DMS114 treated with DMSO at 0.1 percent for 48 hours (cell line): ENCODE measurements around the gene ROCK1.

Experiments
- DNase-seq: peaks from one replicate; lab custom pipeline; 2025; ENCODE audit not compliant: unreplicated experiment; lab: John Stamatoyannopoulos, UW

The ROCK1 gene

DNA sequence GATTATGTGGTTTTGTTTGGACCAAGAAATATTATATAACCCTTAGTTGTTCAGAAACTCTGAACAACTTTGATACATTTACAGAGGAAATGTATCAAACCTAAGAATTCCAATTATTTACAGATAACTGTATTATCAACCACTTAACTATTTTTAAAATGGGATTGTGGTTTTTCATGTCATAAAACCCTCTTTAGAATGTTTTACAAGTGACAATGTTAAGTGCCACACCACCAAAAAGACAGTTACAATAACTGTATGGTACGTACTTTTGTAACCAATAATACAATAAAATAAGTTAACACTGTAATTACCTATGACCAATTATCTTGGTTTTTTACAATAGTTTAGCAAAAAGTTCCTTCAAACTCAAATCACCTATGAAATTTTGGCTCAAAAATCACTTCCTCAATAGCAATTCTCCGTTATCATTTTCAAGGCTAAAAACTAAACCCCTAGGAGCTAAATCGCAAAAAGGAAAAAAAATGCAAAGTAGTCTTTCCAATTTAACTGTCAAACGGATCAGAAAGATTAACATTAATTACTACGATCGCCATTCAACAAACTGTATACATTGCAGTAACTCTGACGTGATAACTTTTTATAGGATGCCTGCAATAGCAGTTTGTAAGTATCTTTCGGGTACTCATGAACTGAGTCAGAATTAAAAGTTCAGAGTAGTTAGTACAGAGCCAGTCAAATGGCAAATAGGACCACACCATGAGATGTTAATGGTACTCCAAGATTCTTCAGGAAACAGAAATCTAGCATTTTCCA lies 1.5 kb downstream of the ROCK1 start:
- DNase-seq = no peak

DNA sequence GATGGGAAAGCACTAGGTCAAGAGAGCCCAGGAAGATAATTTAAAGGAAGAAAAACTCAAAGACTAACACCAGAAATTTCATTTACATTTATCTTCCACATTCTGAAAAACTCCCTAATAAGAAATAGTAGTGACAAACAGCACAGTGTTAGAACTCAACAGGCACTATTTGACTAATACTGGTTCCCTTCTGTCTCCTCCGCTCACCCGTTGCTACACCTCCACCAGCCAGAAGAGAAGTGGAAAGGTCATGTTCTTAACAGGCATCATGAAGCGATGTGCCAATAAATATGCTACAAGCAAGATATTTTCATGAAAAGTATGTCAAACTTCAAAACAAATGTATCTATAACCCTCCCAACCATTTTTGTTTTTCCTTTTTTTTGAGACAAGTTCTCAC lies 5.7 kb downstream of the ROCK1 start:
- DNase-seq = no peak

DNA sequence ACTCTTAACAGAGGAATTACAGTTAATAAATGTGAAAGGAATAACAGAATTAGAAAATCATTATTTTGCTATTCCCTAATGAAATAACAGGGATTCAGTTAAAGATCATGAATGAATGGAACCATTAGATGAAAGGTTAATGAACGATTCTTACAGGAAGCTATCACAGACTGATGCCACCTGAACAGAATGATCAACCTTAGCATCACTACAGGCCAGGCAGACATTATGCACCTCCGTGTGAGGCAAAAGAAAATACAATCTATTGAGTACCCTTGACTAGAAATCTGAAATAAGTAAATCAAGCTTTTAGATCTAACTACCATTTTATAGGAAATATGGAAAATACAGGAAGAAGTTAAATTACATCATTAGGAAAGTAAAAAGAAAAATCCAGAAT lies 10.4 kb downstream of the ROCK1 start:
- no peak for DNase-seq

DNA sequence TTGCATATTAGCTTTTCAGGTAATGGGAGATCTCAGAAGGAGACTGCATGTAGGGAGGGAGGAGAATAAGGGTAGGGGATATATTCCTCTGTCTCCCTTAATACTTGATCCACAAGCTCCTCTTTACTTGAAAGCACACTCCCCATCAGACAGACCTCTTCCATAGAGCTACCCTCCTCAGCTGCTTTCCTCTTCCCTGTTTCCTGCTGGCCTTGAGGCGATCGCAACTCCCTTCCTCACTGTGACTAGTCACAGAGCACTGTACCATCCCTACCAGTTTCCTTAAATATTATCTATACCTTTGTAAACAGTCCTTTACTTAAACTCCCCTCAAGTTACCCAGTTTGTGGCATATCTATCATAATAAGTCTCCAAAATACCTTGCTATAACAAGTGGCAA lies 10.9 kb downstream of the ROCK1 start:
- DNase-seq = no peak

DNA sequence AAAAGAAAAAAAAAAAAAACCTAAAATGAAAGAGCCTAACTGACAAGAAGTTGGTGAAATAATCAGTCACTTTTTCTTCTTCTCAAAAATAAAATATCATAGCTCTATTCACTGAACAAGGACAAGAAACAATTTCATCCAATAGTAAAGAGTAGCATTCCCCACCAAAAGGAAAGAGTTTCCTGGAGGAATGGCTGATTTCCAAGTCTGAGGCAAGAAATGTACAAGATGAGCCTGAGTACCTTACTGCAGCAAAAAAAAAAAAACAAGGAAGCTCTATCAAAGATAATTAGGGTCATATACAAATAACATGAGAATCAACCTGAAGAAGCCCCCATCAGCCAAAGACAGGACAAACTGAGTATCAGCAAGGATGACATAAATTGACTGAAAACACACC lies 11.5 kb downstream of the ROCK1 start:
- DNase-seq = no peak

DNA sequence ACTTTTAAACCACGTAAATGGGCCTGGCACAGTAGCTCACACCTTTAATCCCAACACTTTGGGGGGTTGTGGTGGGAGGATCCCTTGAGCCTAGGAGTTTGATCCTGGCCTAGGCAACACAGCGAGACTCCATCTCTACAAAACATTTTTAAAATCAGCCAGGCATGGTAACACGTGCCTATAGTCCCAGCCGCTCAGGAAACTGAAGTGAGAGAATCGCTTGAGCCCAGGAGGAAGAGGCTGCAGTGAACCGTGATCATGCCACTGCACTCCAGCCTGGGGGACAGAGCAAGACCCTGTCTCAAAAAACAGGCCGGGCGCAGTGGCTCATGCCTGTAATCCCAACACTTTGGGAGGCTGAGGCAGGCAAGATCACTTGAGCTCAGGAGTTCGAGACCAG lies 12.2 kb downstream of the ROCK1 start:
- no peak for DNase-seq

DNA sequence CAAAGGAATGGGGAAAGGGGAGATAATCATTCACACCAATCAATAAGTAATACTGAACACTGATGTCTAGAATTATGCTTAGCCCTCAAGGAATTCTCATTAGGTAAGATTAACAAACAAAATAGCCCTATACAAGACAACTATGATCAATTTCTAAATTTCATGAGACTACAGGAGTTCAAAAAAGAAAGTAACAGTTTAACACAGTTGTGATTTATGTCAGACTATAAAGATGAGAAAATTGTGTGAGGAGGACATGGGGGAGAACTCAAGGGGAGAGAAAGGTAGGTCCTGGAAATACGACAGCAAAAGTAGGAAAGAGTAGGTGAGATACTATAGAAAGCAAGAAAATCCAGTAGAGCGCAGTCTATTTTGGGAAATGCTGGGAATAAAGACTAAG lies 14.9 kb downstream of the ROCK1 start:
- no peak for DNase-seq

DNA sequence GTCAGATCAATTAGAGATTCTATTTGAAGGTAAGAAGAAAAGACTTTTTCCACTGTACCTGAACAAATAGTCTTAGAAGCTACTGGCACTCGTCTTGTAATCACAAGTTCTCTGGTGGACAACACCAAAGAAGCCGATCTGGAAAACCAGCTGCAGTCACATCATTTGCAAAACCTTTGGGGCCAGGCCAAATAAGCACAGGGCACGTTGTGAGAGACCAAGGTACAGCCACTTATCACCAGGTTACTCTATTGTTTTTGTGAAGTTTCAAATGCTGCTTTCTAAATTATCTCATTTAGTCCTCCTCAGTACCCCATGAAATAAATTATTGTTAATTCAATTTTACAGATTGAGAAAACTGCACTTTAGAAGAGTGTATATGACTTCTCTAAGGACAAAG lies 18.5 kb downstream of the ROCK1 start:
- no peak for DNase-seq

DNA sequence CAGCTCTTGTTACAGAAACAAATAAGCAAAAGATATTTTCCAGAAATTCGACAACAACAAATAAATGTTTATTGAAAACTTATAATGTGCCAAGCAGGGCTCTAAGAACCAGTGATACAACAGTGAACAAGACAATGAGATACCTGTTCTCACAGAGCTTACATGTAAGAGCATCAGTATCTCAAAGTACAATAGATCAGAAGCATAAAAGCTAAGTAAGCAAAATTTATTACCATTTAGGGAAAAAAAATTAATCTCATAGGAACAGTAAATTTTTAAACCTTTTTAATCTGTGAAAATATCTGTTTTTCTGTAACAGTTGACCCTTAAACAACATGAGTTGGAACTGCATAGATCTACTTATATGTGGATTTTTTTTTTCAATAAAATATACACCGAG lies 20.9 kb downstream of the ROCK1 start:
- no peak for DNase-seq

DNA sequence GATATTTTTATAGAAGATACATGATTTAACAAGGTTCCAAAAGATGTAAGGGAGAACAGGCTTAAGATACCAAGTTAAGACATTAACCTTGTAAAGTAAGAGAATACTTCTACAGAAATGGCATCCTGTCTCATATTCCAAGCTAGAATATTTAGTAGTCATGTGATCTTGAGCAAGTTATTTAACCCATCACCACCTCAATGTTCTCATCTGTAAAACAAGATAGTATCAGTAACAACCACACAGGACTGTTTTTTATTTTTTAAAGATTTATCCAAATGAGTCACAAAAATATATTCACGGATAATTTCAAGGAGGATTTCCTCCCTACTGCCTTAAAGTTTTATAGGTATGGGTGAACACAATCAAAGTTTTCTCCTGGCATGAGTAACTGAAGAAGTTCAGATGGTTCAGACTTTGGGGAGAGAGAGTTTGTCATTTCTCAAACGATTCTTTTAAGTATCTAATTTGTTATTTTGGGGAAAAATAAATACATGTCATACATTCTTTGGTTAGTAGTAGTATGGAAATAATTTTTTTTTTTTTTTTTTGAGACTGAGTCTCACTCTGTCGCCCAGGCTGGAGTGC lies 25.9 kb downstream of the ROCK1 start:
- DNase-seq = no peak

DNA sequence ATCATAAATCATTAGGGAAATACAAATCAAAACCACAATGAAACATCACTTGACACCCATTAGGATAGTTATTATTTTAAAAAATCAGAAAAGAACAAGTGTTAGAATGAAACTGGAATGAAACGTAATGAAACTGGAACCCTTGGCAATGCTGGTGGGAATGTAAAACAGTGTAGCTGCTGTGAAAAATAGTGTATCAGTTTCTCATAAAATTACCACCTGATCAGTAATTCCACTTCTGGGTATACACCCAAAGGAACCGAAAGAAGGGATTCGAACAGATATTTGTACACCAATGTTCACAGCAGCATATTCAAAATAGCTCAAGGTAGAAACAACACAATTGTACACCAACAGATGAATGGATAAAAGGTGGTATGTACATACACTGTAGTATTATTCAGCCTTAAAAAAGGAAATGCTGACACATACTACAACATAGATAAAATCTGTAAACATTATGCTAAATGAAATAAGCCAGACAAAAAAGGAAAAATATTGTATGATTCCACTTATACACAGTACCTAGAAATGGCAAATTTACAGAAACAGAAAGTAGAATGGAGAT lies 27.0 kb downstream of the ROCK1 start:
- no peak for DNase-seq

DNA sequence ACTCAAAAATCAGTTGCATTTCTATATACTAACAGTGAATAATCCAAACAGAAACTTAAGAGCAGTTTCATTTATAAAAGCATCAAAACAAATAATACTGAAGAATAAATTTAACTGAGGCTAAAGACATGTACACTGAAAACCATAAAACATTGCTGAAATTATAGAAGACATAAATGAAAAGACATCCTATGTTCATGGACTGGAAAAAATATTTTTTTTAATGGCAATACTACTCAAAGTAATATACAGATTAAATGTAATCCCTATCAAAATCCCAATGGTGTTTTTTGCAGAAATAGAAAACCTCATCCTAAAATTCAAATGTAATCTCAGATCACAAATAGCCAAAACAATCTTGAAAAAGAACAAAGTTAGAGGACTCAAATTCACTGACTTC lies 28.6 kb downstream of the ROCK1 start:
- no peak for DNase-seq

DNA sequence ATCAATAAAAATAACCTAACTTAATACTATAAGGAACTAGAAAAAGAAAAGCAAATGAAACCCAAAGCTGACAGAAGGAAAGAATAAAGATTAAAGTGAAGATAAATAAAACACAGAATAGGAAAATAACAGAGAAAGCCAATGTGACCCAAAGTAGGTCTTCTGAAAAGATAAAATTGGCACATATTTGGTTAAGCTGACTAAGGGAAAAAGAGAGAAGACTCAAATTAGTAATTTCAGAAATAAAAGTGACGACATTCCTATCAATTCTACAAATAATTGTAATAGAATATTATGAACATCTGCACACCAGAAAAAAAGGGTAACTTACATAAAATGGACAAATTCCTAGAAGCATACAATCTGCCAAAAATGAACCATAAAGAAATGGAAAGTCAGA lies 30.2 kb downstream of the ROCK1 start:
- no peak for DNase-seq

DNA sequence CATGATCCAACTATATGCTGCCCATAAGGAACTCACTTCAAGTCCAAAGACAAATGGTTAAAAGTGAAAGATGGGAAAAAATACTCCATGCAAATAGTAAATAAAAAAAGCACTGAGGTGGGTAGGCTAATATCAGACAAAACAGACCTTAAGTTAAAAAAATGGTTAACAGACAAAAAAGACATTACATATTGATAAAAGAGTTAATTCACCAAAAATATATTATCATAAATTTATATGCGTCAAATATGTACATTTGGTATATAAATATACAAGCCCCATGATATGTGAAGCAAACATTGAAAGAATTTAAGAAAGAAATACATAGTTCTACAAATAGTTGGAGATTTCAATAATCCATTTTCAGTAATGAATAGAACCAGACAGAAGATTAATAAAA lies 31.0 kb downstream of the ROCK1 start:
- no peak for DNase-seq

DNA sequence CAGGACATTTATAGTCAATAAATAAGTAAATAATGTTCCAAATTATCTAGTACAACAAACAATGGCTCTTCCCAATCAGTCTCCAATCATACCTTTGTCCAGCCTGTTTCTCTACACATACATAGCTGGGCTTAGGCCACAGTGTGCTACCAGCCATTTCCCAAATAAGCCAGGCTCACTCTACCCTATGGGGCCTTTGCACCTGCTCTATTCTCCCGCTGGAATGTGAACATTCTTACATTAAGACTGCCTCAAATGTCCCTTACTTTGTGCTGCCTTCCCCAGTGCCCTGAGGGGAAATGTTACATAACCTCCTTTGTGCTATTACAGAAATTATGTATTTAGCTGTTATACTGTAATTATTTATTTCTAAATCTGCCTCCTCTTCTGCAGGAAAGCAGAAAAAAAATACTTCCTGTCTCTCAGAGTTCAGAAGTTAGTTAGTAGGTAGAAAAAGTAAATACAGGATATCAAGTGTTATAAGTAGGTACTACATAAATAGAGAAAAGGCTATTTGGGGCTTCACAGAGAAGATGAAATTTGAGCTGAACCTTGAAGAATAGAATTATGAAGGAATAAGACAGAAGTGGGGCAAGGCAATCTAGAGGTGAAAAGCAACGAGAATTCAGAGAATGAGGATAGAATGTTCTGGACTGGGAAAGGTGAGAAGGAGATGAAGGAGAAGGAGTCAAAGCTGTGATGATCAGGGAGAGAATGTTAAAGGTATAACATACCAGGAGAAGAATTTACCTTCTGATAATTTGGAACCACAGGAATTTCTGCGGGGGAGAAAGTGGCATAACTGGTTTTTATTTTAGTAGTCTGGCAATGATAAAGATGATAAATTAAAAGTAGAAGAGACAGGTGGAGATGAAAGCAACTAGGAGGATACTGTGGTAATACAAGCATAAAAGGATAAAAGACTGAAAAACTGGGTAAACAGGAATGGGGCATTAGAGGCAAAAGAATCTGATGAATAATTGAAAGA lies 37.0 kb downstream of the ROCK1 start:
- no peak for DNase-seq

DNA sequence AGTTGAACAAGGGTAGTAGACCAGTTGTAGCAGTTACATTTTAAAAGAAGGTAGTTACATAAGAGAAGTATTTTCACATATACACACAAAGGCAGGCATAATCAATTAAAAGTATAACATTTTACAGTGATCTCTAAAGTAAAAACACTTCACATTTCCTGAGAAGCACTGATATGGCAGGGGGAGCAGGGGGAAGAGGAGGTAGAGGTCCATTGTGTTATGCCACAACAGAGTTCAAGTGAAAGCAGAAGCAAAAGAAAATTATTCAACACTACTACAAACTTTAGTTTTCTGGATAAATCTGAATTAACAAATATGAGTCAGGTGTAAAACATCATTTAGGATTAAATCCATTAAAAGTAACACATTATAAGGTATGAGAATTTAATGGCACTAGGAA lies 38.4 kb downstream of the ROCK1 start:
- DNase-seq = no peak

DNA sequence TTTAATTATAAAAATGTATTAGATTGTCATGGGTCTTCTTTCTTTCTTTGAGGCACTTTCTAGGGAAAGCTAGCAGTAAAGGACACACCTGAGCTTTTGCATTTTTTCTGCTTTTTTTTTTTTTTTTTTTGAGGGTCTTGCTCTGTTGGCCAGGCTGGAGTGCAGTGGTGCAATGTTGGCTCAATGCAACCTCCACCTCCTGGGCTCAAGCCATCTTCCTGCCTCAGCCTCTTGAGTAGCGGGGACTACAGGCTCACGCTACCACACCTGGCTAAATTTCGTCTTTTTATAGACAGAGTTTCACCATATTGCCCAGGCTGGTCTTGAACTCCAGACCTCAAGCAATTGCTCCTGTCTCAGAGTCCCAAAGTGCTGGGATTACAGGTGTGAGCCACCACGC lies 40.5 kb downstream of the ROCK1 start:
- DNase-seq = no peak

DNA sequence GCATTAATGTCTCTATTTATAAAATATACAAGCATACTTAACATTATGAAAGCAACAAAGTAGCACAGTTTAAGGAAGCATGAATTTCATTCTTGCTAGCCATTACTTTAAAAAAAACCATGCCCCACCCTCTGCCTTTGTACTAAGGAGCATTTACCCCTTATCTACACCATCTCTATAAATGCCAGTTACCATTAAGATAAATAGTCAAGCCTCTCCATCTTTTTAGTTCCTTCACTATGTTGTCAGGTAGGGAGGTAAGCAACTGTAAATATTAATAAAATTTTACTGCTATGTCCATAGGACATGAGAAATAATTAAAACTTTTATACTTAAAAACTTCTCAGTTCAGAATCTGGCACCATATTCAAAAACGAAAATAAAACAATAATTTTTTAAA lies 42.1 kb downstream of the ROCK1 start:
- DNase-seq = no peak

DNA sequence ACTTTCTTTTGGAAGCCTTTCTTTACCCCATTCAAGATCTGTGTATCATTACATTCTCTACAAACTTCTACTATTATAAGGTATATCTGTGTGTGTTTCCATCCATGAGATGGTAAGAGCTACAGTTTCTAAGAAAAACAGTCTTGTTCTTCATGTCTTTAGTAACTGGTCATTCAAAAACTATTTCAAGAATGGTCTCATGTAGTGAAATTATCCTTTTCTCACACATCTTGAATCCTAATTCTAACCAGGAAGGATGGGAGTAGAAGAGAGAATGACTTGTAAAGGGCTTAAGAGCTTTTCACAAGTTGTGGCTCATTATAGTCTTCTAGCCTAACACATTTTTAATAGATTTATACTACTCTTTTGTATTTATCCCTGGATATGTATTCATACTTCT lies 47.3 kb downstream of the ROCK1 start:
- no peak for DNase-seq

DNA sequence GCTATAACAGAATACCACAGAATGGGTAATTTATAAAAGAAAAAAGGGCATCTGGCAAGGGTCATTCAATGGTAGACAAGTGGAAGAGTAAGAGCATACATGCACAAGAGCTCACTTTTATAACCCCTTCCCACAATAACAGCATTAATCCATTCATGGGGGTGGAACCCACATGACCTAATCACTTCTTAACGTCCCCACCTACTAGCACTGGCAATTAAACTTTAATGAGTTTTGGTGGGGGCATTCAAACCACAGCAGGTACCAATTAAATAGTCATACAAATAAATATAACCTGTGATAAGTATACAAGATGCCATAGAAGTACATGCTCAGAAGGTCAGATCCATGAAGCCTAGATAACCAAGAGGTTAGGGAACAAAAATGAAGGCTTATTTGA lies 48.6 kb downstream of the ROCK1 start:
- no peak for DNase-seq

DNA sequence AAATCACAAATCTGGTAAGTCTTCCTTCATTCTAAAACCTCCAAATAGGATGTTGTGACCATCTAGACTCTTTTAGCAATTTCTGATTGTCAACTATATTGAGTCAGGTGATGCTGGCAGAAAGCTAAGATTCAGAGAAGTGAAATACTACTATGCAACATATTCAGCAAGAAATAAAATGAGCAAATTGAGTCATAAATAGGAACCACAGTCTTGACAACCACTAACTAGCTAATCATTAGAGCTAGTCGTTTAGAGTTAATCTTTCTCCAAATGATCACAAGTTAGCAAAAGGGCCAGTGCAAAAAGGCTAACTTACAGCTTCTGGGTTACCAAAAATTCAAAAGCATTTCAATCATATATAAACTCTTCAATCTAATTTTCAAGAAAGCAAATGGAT lies 54.5 kb downstream of the ROCK1 start:
- DNase-seq = no peak

DNA sequence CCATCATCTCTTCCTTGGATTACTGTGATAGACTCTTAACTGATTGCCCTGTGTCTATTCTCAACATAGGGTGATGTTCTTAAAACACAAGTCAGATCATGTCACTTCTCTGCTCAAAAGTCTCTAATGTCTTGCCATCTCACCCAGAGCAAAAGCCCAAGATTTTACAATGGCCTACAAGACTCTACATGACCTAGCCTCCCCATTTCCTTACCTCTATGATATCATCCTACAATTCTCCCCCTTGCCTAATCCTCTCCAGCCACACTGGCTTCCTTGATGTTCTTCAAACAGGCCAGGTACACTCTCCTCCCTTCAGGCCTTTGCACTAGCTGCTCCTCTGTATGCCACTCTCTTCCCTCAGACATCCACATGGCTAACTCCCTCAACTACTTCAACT lies 55.1 kb downstream of the ROCK1 start:
- DNase-seq = no peak
